Panc1 (cell line): ENCODE data around the gene PGS1. TPM values are rescaled to one million over a fixed set of nuclear protein-coding genes. Genes with fewer than 3 reads are reported as not detected.

Source experiments
- ATAC-seq: fragments of 200-7000 bp; cut with Tn5 transposase; 2 replicates; pipeline ENCODE4 v1.9.1; 2020; ENCODE audit warnings: mild to moderate bottlenecking, moderate library complexity
- BruUV-seq: library from RNA; stranded (reverse); fragments of 400-500 nt; replicated peaks from 2 replicates; lab custom pipeline; 2021; lab: Mats Ljungman, UMichigan
- CTCF ChIA-PET: fragments of 300-600 bp; sonication (Branson Sonifier 250); formaldehyde crosslinking; loops from one replicate; lab custom pipeline; 2022; ENCODE audit warnings: antibody characterized with exemption; lab: Charles Lee
- POLR2A ChIA-PET: fragments of 300-600 bp; sonication (Branson Sonifier 250); formaldehyde crosslinking; loops from one replicate; lab custom pipeline; 2022; ENCODE audit warnings: antibody characterized with exemption; lab: Charles Lee
- DNase-seq: peaks from one replicate; pipeline ENCODE4 v3.0.0-alpha.2; 2010; ENCODE audit warnings: low read depth, low spot score
- H3K27ac ChIP-seq: 2 replicates; pipeline ENCODE4 v1.5.1; 2011; ENCODE audit warnings: mild to moderate bottlenecking, low read length, inconsistent platforms
- H3K27me3 ChIP-seq: fragments of 200-500 bp; sonication (Bioruptor generic); 2 replicates; pipeline ENCODE4 v1.6.0; 2014; ENCODE audit warnings: low read length, inconsistent platforms; ENCODE audit not compliant: control insufficient read depth, insufficient read depth
- H3K36me3 ChIP-seq: fragments of 200-500 bp; sonication (Bioruptor generic); 2 replicates; pipeline ENCODE4 v1.5.1; 2014; ENCODE audit warnings: inconsistent platforms, mild to moderate bottlenecking, low read length, moderate library complexity; ENCODE audit not compliant: control insufficient read depth, insufficient read depth
- H3K4me1 ChIP-seq: 2 replicates; pipeline ENCODE4 v1.5.1; 2011; ENCODE audit warnings: inconsistent platforms, mild to moderate bottlenecking, low read length, moderate library complexity; ENCODE audit not compliant: control insufficient read depth, insufficient read depth
- H3K4me3 ChIP-seq, 2 experiments: 2 replicates each; pipeline ENCODE4 v1.5.1; 2011 to 2012; ENCODE audit warnings: low read depth in 2 of 2, low read length in 2 of 2, mild to moderate bottlenecking in 2 of 2, inconsistent platforms in 1 of 2, moderate library complexity in 1 of 2
- H3K9me3 ChIP-seq: fragments of 200-500 bp; sonication (Bioruptor generic); 2 replicates; pipeline ENCODE4 v1.5.1; 2014; ENCODE audit warnings: low read depth, mild to moderate bottlenecking, inconsistent platforms, low read length, moderate library complexity; ENCODE audit not compliant: control insufficient read depth, insufficient read depth
- POLR2AphosphoS5 ChIP-seq: IDR thresholded peaks from 2 replicates; pipeline ENCODE4 v1.6.1; 2012; ENCODE audit warnings: mild to moderate bottlenecking, low read depth, low read length, moderate library complexity
- REST ChIP-seq, 2 experiments: IDR thresholded peaks; 2 replicates each; pipeline ENCODE4 v1.6.1; 2011 to 2012; ENCODE audit warnings: low read depth in 2 of 2, control low read depth in 1 of 2, low read length in 1 of 2, mild to moderate bottlenecking in 1 of 2, moderate library complexity in 1 of 2; ENCODE audit not compliant: insufficient read depth in 1 of 2
- SIN3A ChIP-seq: IDR thresholded peaks from 2 replicates; pipeline ENCODE4 v1.6.1; 2012; ENCODE audit warnings: low read depth, mild to moderate bottlenecking, low read length, moderate library complexity, borderline replicate concordance; ENCODE audit not compliant: insufficient read depth
- TCF7L2 ChIP-seq: IDR thresholded peaks from 2 replicates; pipeline ENCODE4 v1.6.1; 2011; ENCODE audit warnings: mild to moderate bottlenecking, low read depth, low read length, inconsistent platforms
- in situ Hi-C: cut with HindIII; loops from 2 replicates; pipeline ENCODE4 v1.10.0; 2016; ENCODE audit warnings: low sequenced_read_pairs, low pct_unique_long_range_greater_than_20kb
- intact Hi-C: fragments of 100-400 bp; cut with micrococcal nuclease; formaldehyde crosslinking; loops from one replicate; pipeline ENCODE4 v1.10.0; 2022; ENCODE audit not compliant: unreplicated experiment
- total RNA-seq: library from RNA; stranded (reverse); gene quantifications from one replicate; pipeline ENCODE4 v1.2.1, GENCODE V29; 2021; ENCODE audit not compliant: unreplicated experiment
- TF ChIP-seq, protein P1 (sequence below): fragments of 450-650 bp; IDR thresholded peaks from 2 replicates; pipeline ENCODE4 v1.5.1; 2017; ENCODE audit warnings: mild to moderate bottlenecking

Gene PGS1
- total RNA-seq, 1 experiment from 2014 or later = 47.5 TPM

- ATAC-seq (no peak), DNase-seq (no peak)
- ChIA-PET CTCF (interaction anchor here (0.5 kb wide), 1 partner anchor 14 kb away, joined by 4 read pairs; no protein-coding TSS in a partner anchor), POLR2A (no interaction called here)
- no peak overlapping the region for H3K4me3 ChIP-seq
- no peaks in the 10 kb centered on the region for H3K36me3 ChIP-seq
- no TSS peak for BruUV-seq
- no peaks in the 10 kb centered on the region for H3K4me1 ChIP-seq
- no peak overlapping the region for H3K27ac ChIP-seq
- TF ChIP-seq TCF7L2 (no peak), REST (IDR thresholded peaks at IDR 0.05; ENCODE audit: insufficient read depth in 1 of 2, low read depth in 2 of 2, low read length in 1 of 2) (no peak), SIN3A (no peak), POLR2AphosphoS5 (no peak)
- TF ChIP-seq, protein P1, sequence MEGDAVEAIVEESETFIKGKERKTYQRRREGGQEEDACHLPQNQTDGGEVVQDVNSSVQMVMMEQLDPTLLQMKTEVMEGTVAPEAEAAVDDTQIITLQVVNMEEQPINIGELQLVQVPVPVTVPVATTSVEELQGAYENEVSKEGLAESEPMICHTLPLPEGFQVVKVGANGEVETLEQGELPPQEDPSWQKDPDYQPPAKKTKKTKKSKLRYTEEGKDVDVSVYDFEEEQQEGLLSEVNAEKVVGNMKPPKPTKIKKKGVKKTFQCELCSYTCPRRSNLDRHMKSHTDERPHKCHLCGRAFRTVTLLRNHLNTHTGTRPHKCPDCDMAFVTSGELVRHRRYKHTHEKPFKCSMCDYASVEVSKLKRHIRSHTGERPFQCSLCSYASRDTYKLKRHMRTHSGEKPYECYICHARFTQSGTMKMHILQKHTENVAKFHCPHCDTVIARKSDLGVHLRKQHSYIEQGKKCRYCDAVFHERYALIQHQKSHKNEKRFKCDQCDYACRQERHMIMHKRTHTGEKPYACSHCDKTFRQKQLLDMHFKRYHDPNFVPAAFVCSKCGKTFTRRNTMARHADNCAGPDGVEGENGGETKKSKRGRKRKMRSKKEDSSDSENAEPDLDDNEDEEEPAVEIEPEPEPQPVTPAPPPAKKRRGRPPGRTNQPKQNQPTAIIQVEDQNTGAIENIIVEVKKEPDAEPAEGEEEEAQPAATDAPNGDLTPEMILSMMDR = no peak
- no peaks in the 10 kb centered on the region for H3K9me3 ChIP-seq
- no peaks in the 10 kb centered on the region; the same call in 1 of the 2 replicates for H3K27me3 ChIP-seq
- intact Hi-C loops (no loop called here), in situ Hi-C loops (no loop called here)
Measured at GRCh38 chr17:78460951-78461798, 82.7 kb downstream of the PGS1 start.

DNA sequence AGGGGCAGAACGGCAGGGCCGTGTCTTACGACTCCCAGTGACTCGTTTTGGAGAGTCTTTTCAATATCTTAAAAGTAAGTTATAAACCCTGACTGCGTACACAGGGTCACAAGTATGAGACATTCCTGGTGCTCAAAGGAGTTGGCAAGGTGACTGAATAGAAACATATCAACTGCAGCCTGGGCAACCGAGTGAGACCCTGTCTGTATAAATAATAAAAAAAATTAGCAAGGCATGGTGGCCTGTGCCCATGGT lies 83.3 kb downstream of the PGS1 start:
- H3K27ac ChIP-seq = no peak overlapping the region
- H3K36me3 ChIP-seq = no peaks in the 10 kb centered on the region
- no peaks in the 10 kb centered on the region; the same call in 1 of the 2 replicates for H3K27me3 ChIP-seq
- H3K4me1 ChIP-seq = no peaks in the 10 kb centered on the region
- no TSS peak for BruUV-seq
- no peak for DNase-seq
- TF ChIP-seq, protein P1 = no peak
- TF ChIP-seq TCF7L2 = no peak
- no peak for TF ChIP-seq POLR2AphosphoS5
- TF ChIP-seq REST (IDR thresholded peaks at IDR 0.05; ENCODE audit: insufficient read depth in 1 of 2, low read depth in 2 of 2, low read length in 1 of 2) = no peak
- TF ChIP-seq SIN3A = no peak
- ChIA-PET CTCF (no interaction called here), POLR2A (no interaction called here)
- H3K4me3 ChIP-seq = no peak overlapping the region
- intact Hi-C loops = no loop called here
- no peak for ATAC-seq
- in situ Hi-C loops = no loop called here
- no peaks in the 10 kb centered on the region for H3K9me3 ChIP-seq
